Pulmonary artery endothelial cell (primary cell): Measurements from ENCODE around the gene SEMA4B. TPM values are rescaled to one million over a fixed set of nuclear protein-coding genes. Genes with fewer than 3 reads are reported as not detected.
A peak's percentile ranks its signal among the peaks of the same experiment; 100 is the strongest.

Experiments
- DNase-seq: peaks from one replicate; pipeline ENCODE4 v3.0.0-alpha.2; 2011; ENCODE audit warnings: low read depth, low spot score
- total RNA-seq: library from RNA; depleted of rRNA; stranded (reverse); fragments of >200 nt; gene quantifications from 2 replicates; pipeline ENCODE4 v1.2.3, GENCODE V29; 2014

The SEMA4B gene
- total RNA-seq, 1 donor from 2014 or later = 15.9 TPM

GRCh38 chr15:90225504-90226234 is 24.5 kb downstream of the SEMA4B start:
- DNase-seq = no peak

GRCh38 chr15:90227336-90227735 is 26.2 kb downstream of the SEMA4B start:
- DNase-seq = no peak

- DNase-seq = no peak
These were observed 27.0 kb downstream of the SEMA4B start for GRCh38 chr15:90227816-90228772.

GRCh38 chr15:90228960-90229359 is 27.8 kb downstream of the SEMA4B start:
- no peak for DNase-seq

GRCh38 chr15:90230071-90230494 is 29.0 kb downstream of the SEMA4B start:
- DNase-seq = no peak

- DNase-seq = no peak
These were observed 29.5 kb downstream of the SEMA4B start for GRCh38 chr15:90230610-90231009.

- no peak for DNase-seq
These were observed 30.2 kb downstream of the SEMA4B start for GRCh38 chr15:90231028-90232017.

- DNase-seq = no peak
These were observed 31.1 kb downstream of the SEMA4B start for GRCh38 chr15:90232196-90232595.

- no peak for DNase-seq
These were observed 31.8 kb downstream of the SEMA4B start for GRCh38 chr15:90232941-90233386.

GRCh38 chr15:90233387-90234095 is 32.4 kb downstream of the SEMA4B start, which contains the start of gene CIB1:
TSS of gene CIB1 (minus strand) at chr15:90233941. CDS start at chr15:90233885, 56 bp downstream.
- DNase-seq = peak; percentile 86

GRCh38 chr15:90234096-90234988 is 33.2 kb downstream of the SEMA4B start, which contains the start of gene GDPGP1:
TSS of gene GDPGP1 (plus strand) at chr15:90234209. CDS start at chr15:90240909, 6,700 bp downstream.
- no peak for DNase-seq

- no peak for DNase-seq
These were observed 38.2 kb downstream of the SEMA4B start for GRCh38 chr15:90239371-90239770.

- no peak for DNase-seq
These were observed 39.7 kb downstream of the SEMA4B start for GRCh38 chr15:90240856-90241255.

- no peak for DNase-seq
These were observed 40.4 kb downstream of the SEMA4B start for GRCh38 chr15:90241343-90242192.

- DNase-seq = no peak
These were observed 43.0 kb downstream of the SEMA4B start for GRCh38 chr15:90243943-90244639.

- DNase-seq = no peak
These were observed 47.7 kb downstream of the SEMA4B start for GRCh38 chr15:90248789-90249202.

GRCh38 chr15:90249203-90249863 is 48.2 kb downstream of the SEMA4B start, which contains the start of gene TTLL13:
TSS of gene TTLL13 (plus strand) at chr15:90249556. CDS start at chr15:90250631, 1,075 bp downstream.
- DNase-seq = no peak
